ENCODE measurements around the gene MMP11.

Gene MMP11

DNA sequence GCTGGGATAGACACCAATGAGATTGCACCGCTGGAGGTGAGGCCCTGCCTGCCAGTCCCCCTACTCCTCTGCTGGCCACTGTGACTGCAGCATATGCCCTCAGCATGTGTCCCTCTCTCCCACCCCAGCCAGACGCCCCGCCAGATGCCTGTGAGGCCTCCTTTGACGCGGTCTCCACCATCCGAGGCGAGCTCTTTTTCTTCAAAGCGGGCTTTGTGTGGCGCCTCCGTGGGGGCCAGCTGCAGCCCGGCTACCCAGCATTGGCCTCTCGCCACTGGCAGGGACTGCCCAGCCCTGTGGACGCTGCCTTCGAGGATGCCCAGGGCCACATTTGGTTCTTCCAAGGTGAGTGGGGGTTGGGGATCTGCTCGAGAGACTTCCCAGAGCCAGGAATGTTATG, 8.4 kb downstream of the MMP11 start:
- no peak for DNase-seq (ENCODE audit: low spot score)

DNA sequence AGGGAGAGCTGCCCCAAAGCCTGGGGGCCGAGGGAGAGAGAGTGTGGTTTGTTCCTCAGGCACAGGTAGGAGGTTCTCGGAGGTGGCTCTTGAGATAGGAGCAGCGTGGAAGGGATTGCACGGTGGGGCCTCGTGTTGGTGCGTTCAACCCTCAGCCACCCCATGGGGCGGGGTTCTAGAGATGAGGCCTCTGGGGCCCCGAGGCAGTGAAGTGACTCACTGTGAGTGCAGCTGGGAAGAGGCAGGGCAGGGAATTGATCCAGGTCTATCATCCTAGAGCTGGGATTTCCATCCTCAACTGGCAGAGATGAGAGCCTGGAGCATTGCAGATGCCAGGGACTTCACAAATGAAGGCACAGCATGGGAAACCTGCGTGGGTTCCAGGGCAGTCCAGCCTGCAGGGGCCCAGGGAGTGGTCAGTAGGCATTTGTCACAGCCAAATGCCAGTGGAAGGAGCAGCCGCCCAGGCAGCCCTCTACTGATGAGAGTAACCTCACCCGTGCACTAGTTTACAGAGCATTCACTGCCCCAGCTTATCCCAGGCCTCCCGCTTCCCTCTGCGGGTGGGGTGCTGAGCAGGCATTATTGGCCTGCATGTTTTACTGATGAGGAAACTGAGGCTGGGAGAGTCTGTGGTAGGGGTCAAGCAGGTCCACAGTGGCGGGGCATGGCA, 9.0 kb downstream of the MMP11 start:
- DNase-seq (ENCODE audit: low spot score) = no peak

DNA sequence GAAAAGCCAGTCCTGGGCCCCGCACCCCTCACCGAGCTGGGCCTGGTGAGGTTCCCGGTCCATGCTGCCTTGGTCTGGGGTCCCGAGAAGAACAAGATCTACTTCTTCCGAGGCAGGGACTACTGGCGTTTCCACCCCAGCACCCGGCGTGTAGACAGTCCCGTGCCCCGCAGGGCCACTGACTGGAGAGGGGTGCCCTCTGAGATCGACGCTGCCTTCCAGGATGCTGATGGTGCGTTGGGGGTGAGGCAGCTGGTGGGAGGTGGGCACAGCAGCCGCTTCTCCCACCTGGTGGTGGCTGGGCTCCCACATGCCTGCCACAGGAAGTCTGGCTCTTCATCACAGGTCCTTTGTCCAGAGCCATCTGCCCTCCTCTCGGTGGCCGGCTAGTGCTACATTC, 9.6 kb downstream of the MMP11 start:
- no peak for DNase-seq (ENCODE audit: low spot score)

DNA sequence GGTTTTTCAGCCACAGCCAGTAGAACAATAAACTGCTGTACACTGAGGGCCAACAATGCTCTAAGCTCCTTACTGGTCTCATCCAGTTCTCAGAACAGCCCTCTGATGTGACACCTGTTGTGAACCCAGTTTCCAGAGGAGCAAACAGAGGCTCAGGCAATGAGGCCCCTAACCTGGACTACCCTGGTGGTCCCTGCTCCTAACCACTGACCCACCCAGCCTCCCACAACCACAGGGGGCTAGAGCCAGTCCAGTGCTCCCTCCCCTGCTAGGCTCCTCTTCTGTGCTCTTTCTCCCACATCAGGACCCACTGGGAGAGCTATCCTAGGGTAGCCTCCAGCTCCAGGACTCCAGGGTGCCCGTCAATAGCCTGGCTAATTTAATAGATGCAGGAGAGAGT, 10.1 kb downstream of the MMP11 start:
- DNase-seq (ENCODE audit: low spot score) = no peak

DNA sequence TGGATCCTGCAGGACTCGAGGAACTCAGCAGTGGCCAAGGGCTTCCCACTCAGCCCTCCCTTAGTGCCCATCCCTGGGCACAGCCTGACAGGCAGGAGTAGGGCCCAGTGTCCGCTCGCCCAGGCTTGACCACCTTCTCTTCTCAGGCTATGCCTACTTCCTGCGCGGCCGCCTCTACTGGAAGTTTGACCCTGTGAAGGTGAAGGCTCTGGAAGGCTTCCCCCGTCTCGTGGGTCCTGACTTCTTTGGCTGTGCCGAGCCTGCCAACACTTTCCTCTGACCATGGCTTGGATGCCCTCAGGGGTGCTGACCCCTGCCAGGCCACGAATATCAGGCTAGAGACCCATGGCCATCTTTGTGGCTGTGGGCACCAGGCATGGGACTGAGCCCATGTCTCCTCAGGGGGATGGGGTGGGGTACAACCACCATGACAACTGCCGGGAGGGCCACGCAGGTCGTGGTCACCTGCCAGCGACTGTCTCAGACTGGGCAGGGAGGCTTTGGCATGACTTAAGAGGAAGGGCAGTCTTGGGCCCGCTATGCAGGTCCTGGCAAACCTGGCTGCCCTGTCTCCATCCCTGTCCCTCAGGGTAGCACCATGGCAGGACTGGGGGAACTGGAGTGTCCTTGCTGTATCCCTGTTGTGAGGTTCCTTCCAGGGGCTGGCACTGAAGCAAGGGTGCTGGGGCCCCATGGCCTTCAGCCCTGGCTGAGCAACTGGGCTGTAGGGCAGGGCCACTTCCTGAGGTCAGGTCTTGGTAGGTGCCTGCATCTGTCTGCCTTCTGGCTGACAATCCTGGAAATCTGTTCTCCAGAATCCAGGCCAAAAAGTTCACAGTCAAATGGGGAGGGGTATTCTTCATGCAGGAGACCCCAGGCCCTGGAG, 10.9 kb downstream of the MMP11 start:
- no peak for DNase-seq (ENCODE audit: low spot score)

DNA sequence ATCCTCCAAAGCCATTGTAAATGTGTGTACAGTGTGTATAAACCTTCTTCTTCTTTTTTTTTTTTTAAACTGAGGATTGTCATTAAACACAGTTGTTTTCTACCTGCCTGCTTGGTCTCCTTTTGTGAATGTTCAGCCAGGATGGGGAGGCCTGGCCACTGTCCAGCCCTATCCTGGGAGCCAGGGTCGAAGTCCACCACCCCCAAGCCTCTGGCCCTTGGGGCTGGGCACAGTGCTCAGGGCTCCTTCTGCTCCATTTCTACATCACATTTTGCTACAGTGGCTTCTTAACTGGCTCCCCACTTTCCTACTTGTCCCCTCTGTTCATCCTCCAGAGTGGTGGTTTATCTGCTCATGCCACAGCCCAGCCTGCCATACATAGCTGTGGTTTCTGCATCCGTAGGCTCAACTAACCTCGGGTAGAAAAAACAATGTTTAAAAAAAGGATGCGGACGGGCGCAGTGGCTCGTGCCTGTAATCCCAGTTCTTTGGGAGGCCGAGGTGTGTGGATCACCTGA, 11.6 kb downstream of the MMP11 start:
- no peak for DNase-seq (ENCODE audit: low spot score)

DNA sequence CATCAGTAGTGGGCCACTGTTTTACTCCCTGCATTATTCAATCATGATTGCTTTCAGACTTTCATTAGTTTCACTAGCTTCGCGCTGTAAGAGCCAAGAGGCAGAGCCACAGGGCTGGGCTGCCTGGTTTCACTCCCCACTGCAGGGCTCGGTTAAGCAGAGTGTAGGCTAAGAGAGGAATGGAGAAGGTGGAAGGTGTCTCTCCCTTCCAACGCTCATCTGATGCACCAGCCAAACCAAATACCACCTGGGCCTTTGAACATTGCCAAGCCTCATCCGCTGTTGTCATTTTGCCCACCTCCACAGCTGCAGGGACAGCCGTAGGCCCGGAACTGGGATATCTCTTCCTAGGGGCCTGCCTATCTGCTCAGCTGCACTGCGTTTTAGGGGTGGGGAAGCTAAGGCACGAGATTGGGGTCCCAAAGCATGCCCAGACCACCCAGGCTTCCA, 13.6 kb downstream of the MMP11 start:
- no peak for DNase-seq (ENCODE audit: low spot score)

DNA sequence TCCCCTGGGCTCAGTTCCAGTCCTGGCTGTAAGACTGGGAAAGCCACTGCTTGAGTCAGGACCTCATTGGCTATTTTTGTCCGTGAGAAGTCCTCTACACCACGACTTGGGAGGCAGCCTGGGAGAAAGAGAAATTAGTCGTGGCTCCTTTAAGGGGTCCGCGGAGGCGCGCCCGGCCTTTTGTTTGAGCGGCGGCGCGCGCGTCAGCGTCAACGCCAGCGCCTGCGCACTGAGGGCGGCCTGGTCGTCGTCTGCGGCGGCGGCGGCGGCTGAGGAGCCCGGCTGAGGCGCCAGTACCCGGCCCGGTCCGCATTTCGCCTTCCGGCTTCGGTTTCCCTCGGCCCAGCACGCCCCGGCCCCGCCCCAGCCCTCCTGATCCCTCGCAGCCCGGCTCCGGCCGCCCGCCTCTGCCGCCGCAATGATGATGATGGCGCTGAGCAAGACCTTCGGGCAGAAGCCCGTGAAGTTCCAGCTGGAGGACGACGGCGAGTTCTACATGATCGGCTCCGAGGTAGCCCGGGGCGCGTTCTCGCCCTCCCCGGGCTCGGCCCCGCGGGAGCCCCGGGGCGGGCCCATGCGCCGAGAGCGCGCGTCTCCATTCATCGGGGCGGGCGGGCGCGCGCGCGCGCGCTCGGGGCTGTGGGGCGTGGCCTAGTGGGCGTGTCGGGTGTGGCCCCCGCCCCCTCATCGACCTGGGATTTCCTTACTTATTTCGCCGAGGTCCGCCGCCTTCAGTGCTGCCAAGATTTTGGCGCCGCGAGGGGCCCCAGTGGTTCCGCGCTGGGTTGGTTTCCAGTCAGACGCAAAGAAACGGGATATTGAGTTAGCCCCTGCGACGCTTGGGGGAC, 14.3 kb downstream of the MMP11 start, which contains the start of gene SMARCB1:
SMARCB1 (plus strand) TSS at position 215 of the 848 bp plus-strand sequence; CDS start at position 419, 204 bp downstream.
- peak; percentile 98 for DNase-seq (ENCODE audit: low spot score)

DNA sequence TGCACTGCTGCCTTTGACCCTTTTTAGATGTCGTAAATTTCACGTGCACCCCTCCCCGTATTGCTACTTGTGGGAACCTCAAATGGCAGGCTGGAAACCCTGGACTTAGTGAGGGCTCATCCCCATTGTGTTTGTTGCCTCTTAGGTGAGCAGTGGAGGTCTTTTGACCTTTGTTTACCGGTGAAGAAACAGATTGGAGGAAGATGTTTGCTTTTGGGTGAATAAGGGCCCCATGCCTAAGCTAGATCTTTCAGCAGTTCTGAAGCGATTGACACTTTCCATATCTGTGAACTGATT, 14.9 kb downstream of the MMP11 start:
- no peak for DNase-seq (ENCODE audit: low spot score)

DNA sequence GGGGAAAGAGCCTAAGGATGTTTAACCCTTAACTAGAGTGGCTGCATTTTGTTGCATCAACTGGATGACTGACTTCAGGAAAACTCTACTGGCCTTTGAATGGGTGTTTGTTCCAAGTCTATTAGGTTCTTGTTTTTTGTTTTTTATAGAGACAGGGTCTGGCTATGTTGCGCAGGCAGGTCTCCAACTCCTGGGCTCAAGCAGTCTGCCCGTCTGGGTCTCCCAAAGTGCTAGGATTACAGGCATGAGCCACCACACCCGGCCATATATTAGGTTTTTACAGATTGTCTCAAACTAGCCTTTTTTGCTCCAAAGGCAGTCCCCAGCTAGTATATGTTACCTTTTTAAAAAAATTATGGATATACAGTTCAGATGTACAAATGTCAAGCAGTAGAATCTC, 15.3 kb downstream of the MMP11 start:
- DNase-seq (ENCODE audit: low spot score) = no peak

DNA sequence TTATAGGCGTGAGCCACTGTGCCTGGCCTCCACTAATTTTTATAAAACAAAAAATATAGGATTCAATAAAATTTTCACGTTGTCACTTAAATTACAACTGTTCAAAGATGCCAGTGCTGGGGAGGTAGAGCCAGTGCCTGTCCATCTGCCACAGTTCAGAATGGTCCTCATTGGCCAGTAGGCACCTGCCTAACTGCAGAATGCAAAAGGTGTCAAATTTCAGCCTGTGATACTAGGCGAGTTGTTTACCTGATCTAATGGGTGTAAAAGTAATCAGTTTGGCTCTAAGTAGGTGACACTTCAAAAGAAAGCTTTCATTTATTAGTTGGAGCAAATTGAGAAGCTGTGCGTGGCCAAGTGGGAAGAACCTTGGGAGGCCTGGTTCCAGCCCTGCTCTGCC, 16.5 kb downstream of the MMP11 start:
- no peak for DNase-seq (ENCODE audit: low spot score)

DNA sequence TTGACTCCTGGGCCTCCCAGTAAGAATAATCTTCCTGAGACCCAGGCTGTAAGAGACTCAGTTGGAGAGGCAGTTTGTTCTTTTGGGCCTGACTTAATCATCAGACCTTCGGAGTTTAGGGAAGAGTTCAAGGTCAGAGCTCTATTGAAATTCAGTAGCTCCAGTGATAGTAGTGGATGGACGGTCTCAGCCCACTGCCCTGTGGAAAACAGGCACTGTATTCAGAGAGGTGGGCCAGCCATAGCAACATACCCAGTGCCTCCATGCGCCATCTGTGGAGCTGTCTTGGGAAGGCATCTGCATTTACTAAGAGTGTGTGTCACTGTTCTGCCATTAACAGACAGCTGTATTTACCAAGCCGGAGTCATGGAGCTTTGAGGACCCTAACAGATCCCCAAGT, 17.0 kb downstream of the MMP11 start:
- no peak for DNase-seq (ENCODE audit: low spot score)

DNA sequence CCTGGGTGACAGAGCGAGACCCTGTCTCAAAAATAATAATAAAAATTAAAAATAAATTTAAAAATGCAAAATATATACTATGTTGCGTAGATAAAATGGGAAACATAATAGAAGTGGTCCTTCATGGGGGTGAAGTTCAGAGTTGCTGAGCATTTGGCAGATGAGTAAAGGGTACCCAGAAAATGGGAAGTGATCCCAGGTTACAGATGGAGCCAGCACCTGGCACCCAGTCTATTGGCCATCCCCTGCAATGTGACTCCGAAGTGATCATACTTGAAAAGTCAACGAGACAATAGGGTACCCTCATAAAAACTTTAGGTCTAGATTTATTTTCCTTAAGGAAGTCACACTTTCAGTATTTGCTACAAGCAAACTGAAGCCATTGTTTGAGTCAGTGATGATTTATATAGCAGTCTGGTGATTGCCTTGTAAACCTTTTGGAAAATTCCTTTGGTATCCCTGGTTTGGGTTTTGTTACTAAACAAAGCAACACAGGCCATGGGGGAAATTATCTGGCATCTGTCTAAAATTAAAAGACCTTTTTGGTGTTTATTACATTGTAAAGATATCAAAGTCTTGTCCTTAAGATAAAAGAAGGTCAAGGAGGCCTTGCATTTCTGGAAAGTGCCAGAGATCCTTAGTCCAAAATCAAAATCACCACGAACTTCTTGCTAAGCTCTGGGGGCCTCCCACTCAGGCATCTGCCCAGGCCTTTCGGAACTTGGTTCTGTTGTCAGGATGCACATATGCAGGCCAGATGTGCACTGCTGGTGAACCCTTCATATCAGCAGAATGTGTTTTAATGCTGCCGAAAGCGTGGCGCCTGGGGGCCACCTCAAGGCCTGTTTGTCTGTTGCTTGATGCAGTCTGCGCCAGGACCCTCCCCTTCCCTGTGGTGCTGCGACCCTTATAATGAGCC, 18.4 kb downstream of the MMP11 start:
- DNase-seq (ENCODE audit: low spot score) = no peak

DNA sequence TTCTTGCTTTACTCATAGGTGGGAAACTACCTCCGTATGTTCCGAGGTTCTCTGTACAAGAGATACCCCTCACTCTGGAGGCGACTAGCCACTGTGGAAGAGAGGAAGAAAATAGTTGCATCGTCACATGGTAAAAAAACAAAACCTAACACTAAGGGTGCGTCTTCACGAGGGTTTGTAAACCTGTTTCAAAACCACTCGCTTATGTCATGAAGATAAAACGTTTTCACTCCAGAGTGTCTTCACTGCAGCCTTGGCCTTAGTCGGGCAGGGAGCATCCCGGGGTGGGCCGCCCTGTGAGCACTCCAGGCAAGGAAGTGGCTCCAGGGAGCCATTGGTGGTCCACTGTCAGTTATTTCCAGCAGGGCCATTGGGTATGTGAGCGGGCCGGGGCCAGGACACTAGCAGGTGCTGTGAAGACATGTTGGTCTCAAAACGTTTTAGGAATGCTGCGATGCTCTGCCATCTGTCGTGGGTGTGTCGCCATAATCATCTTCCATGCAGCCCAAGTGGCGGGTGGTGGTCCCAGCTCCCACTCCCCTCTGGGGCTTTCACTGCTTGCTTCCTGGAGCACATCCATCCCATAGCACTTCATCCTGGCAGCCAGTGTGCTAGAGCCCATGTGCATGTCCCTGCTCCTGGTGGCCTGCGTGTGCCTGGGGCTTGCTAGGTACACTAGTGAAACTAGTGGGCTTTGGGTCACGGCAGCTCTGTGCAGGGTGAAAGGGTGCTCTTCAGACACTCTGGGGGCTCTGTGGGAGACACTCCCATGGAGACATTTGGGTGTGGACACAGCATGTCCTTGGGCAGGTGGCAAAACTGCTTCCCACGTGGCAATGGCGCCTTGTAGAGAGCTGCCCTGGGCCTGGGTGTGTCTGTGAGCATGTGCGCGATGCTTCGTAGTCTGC, 19.3 kb downstream of the MMP11 start:
- DNase-seq (ENCODE audit: low spot score) = no peak

DNA sequence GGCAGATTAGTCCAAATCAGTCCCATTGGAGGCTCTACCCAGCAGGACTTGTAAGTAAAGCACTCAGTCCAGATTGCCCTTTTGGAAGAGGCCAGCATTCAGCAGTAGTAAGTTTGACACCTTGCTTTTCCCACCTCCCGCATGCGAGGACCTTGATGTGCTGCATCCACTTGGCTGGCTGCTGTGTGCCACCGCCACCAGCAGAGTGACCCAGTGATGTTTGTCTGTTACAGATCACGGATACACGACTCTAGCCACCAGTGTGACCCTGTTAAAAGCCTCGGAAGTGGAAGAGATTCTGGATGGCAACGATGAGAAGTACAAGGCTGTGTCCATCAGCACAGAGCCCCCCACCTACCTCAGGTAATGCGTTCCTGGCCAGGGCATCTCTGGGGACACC, 20.7 kb downstream of the MMP11 start:
- no peak for DNase-seq (ENCODE audit: low spot score)

DNA sequence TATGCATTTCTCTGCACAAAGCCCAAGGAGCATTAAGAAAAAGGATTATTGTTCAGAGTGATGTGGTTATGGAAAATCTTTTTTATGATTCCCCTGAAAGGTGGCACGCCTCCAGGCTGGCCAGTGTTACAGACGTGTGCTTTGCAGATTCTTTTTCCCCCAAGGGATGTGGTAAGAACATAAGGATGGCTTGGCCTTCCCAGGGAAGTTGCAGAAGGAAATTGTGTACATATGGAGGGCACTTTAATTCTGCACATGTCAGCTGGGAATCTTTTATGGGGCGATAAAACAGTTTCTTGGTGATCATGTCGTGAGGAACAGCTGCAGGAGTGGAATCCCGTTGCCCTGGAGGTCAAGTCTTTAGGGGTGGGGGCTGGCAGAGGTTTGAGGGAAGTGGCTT, 23.8 kb downstream of the MMP11 start:
- no peak for DNase-seq (ENCODE audit: low spot score)

DNA sequence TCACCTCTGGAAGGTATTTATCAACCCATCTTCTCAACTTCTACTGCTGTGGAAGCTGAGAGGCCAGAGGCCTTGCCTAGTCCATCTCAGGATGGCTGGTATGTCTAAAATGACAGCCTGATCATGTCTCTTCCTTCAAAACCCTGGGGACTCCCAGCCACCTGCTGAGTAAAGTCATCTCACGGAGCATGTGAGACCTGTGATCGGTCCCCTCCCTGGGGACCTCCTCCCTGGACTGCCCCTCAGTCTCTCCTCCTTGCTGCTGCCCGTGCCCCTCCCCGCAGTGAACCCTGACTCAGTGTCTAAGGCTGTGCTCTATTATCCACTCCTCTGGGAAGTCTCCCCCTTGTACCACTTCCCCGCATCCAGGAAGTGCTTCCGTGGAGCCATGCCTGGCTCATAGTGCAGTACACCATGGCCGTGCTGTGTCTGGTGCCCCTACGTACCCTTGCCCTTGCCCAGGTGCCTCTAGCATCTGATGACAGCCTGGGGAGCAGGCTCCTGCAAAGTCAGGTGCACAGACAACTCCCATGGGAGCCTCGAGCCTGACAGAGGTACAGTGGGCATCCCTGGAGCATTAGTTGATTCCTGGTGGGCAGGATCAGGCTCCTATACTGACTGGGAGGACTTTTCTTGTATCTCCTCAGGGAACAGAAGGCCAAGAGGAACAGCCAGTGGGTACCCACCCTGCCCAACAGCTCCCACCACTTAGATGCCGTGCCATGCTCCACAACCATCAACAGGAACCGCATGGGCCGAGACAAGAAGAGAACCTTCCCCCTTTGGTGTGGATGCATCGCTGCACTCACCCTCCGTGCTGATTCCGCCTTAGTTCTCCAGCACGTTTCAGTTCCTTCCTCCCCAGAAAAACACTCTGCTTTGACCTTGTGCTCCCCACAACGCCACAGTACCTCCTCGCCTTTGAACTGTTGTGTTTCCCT, 27.9 kb downstream of the MMP11 start:
- DNase-seq (ENCODE audit: low spot score) = no peak

DNA sequence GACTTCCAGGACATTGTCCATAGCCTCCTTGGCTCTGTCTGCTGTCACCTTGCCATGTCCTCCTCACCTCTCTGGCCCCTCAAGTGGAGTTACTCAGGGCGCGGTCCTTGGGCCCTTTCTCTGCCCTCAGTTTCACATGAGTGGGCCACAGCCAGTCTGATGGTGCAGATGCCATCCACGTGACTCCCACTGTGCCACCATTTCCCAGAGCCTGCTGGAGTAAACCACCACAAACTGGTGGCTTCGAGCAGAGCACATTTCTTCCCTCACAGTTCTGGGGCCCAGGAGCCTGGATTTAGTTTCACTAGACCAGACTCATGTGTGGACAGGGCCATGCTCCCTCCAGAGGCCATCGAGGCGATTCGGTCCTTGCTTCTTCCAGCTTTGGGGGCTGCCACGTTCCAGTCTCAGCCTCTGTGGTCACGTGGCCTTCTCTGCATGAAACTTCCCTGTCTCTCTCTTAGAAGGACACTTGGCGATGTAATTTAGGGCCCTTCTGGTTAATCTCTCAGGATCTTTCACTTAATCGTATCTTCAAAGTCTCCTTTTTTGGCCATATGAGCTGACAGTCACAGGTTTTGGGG, 28.7 kb downstream of the MMP11 start:
- no peak for DNase-seq (ENCODE audit: low spot score)

DNA sequence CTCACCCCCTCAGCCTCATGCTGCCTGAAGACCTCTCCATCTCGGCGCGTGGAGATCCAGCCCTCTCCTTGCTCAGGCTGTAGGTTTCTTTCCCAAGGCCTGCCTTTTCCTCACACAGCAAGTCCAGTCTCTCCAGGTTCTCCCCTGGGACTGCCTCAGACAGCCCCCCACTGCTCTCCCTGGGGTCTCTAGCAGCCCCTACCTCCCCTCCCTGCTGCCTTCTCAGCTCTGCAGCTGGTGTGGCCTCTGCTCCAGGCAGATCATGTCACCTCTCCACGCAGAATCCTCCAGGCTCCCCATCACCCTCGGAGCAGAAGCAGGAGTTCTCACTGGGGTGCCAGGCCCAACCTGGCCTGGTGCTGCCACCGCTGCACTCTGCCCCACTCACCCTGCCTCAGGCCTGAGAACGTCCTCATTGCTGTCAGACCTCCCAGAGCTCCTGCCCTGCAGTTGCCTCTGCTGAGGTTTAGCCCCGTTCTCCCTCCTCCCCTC, 29.3 kb downstream of the MMP11 start:
- DNase-seq (ENCODE audit: low spot score) = no peak

Measured in iPS-NIHi11 (cell line).